ENCODE results near the gene BCAS4.

GRCh38 chr20:50895111-50895830 lies 100.4 kb downstream of the BCAS4 start:
- TF ChIP-seq CTCF (IDR thresholded peaks at IDR 0.05), result no peak
- TF ChIP-seq POLR2AphosphoS5 (IDR thresholded peaks at IDR 0.05), result peak in 2 of 3 donors; percentile 61 to 84
- TF ChIP-seq POLR2A (IDR thresholded peaks at IDR 0.05), result no peak
